LNCAP (cell line): ENCODE data around the gene ASMTL.

Experiments used
- TF ChIP-seq, protein P1 (sequence below): fragments of 450-650 bp; IDR thresholded peaks from 2 replicates; pipeline ENCODE4 v1.5.1; 2017; ENCODE audit warnings: mild to moderate bottlenecking

Gene ASMTL

GRCh38 chrX:1416327-1416784 is 36.4 kb downstream of the ASMTL start:
- TF ChIP-seq, protein P1, sequence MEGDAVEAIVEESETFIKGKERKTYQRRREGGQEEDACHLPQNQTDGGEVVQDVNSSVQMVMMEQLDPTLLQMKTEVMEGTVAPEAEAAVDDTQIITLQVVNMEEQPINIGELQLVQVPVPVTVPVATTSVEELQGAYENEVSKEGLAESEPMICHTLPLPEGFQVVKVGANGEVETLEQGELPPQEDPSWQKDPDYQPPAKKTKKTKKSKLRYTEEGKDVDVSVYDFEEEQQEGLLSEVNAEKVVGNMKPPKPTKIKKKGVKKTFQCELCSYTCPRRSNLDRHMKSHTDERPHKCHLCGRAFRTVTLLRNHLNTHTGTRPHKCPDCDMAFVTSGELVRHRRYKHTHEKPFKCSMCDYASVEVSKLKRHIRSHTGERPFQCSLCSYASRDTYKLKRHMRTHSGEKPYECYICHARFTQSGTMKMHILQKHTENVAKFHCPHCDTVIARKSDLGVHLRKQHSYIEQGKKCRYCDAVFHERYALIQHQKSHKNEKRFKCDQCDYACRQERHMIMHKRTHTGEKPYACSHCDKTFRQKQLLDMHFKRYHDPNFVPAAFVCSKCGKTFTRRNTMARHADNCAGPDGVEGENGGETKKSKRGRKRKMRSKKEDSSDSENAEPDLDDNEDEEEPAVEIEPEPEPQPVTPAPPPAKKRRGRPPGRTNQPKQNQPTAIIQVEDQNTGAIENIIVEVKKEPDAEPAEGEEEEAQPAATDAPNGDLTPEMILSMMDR: no peak

GRCh38 chrX:1412551-1413161 is 40.1 kb downstream of the ASMTL start:
- TF ChIP-seq, protein P1: no peak

- TF ChIP-seq, protein P1: no peak
These were observed 41.4 kb downstream of the ASMTL start for GRCh38 chrX:1411326-1411725.

GRCh38 chrX:1407035-1407434 is 45.7 kb downstream of the ASMTL start:
- TF ChIP-seq, protein P1: no peak

DNA sequence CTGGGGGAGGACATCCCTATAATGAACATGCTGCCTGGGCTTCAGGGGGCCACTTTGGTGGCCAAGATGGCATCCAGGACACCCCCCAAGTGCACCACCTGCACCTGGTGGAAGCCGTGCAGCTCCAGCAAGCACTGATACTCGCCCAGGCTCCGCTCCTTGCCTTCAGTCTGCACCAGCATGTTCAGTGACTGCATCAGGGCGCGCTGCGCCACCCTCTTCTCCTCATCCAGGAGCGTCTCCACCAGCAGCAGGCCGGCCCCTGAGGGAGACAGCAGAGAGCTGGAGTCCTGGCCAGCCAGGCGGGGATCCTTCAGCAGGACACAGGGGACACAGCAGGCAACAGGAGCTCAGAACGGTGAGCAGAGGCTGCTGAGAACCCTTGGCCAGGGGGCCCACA is 49.5 kb downstream of the ASMTL start:
- TF ChIP-seq, protein P1: no peak

DNA sequence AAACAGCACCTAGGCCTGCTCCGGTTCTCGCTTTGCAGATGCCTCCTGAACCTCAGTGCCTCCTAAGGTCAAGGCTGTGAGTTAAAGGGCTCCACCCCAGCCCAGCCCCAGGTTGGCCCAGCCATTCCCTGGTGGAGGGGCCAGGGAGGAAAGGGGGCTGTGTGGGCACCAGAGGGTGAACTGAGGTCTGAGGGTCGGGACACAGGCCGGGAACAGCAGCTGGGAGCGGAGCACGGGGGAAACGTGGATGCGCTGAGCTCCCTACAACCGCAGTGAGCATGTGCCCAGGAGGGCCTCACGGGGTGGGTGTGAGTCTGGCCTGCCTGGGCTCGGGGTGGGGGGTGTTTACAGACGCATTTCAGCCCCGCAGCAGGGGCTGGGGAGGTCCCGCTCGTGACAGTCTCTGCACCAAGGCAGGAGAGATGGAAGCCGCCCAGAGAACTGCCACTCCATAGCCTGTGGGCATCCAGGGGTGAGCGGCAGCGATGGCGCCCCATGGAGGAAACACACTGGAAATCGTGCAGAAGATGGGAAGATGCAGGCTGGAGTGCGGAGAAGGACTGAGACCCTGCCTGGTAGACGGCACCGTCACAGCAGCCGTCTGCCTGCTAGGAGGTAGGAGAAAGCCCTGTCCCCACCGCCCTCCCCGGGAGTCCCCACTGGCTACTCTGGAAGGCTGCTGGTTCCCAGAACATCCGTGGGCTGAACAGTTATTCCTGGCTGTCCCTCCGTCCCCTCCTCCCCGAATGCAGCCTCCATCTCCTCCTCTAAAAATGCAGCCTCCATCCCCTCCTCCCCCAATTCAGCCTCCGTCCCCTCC is 50.9 kb downstream of the ASMTL start:
- TF ChIP-seq, protein P1: no peak

DNA sequence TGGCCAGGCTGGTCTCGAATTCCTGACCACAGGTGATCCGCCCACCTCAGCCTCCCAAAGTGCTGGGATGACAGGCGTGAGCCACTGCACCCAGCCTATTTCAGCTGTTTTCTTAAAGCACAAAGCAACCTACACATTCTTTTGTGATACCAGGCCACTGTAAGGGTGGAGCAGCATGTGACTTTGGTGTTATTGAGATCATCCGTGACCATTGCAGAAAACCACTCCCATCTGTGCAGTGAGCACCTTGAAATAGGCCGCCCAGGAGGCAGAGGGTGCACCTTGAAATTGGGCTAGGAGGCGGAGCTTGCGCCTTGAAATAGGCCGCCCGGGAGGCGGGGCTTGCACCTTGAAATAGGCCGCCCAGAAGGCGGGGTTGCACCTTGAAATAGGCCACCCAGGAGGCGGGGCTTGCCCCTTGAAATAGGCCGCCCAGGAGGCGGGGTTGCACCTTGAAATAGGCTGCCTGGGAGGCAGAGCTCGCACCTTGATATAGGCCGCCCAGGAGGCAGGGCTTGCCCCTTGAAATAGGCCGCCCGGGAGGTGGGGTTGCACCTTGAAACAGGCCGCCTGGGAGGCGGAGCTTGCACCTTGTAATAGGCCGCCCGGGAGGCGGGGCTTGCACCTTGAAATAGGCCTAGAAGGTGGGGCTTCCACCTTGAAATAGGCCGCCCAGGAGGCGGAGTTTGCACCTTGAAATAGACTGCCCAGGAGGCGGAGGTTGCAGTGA is 51.8 kb downstream of the ASMTL start:
- TF ChIP-seq, protein P1: no peak
